Panc1 (cell line): Measurements from ENCODE around the gene VMAC. TPM values are rescaled to one million over a fixed set of nuclear protein-coding genes. Genes with fewer than 3 reads are reported as not detected.

Experiments
- ATAC-seq: fragments of 200-7000 bp; cut with Tn5 transposase; 2 replicates; pipeline ENCODE4 v1.9.1; 2020; ENCODE audit warnings: mild to moderate bottlenecking, moderate library complexity
- BruUV-seq: library from RNA; stranded (reverse); fragments of 400-500 nt; replicated peaks from 2 replicates; lab custom pipeline; 2021; lab: Mats Ljungman, UMichigan
- CTCF ChIA-PET: fragments of 300-600 bp; sonication (Branson Sonifier 250); formaldehyde crosslinking; loops from one replicate; lab custom pipeline; 2022; ENCODE audit warnings: antibody characterized with exemption; lab: Charles Lee
- POLR2A ChIA-PET: fragments of 300-600 bp; sonication (Branson Sonifier 250); formaldehyde crosslinking; loops from one replicate; lab custom pipeline; 2022; ENCODE audit warnings: antibody characterized with exemption; lab: Charles Lee
- DNase-seq: peaks from one replicate; pipeline ENCODE4 v3.0.0-alpha.2; 2010; ENCODE audit warnings: low read depth, low spot score
- H3K27ac ChIP-seq: 2 replicates; pipeline ENCODE4 v1.5.1; 2011; ENCODE audit warnings: mild to moderate bottlenecking, low read length, inconsistent platforms
- H3K27me3 ChIP-seq: fragments of 200-500 bp; sonication (Bioruptor generic); 2 replicates; pipeline ENCODE4 v1.6.0; 2014; ENCODE audit warnings: low read length, inconsistent platforms; ENCODE audit not compliant: control insufficient read depth, insufficient read depth
- H3K36me3 ChIP-seq: fragments of 200-500 bp; sonication (Bioruptor generic); 2 replicates; pipeline ENCODE4 v1.5.1; 2014; ENCODE audit warnings: inconsistent platforms, mild to moderate bottlenecking, low read length, moderate library complexity; ENCODE audit not compliant: control insufficient read depth, insufficient read depth
- H3K4me1 ChIP-seq: 2 replicates; pipeline ENCODE4 v1.5.1; 2011; ENCODE audit warnings: inconsistent platforms, mild to moderate bottlenecking, low read length, moderate library complexity; ENCODE audit not compliant: control insufficient read depth, insufficient read depth
- H3K4me3 ChIP-seq, 2 experiments: 2 replicates each; pipeline ENCODE4 v1.5.1; 2011 to 2012; ENCODE audit warnings: low read depth in 2 of 2, low read length in 2 of 2, mild to moderate bottlenecking in 2 of 2, inconsistent platforms in 1 of 2, moderate library complexity in 1 of 2
- H3K9me3 ChIP-seq: fragments of 200-500 bp; sonication (Bioruptor generic); 2 replicates; pipeline ENCODE4 v1.5.1; 2014; ENCODE audit warnings: low read depth, mild to moderate bottlenecking, inconsistent platforms, low read length, moderate library complexity; ENCODE audit not compliant: control insufficient read depth, insufficient read depth
- CTCF ChIP-seq: fragments of 450-650 bp; IDR thresholded peaks from 2 replicates; pipeline ENCODE4 v1.5.1; 2017; ENCODE audit warnings: mild to moderate bottlenecking
- POLR2AphosphoS5 ChIP-seq: IDR thresholded peaks from 2 replicates; pipeline ENCODE4 v1.6.1; 2012; ENCODE audit warnings: mild to moderate bottlenecking, low read depth, low read length, moderate library complexity
- REST ChIP-seq, 2 experiments: IDR thresholded peaks; 2 replicates each; pipeline ENCODE4 v1.6.1; 2011 to 2012; ENCODE audit warnings: low read depth in 2 of 2, control low read depth in 1 of 2, low read length in 1 of 2, mild to moderate bottlenecking in 1 of 2, moderate library complexity in 1 of 2; ENCODE audit not compliant: insufficient read depth in 1 of 2
- SIN3A ChIP-seq: IDR thresholded peaks from 2 replicates; pipeline ENCODE4 v1.6.1; 2012; ENCODE audit warnings: low read depth, mild to moderate bottlenecking, low read length, moderate library complexity, borderline replicate concordance; ENCODE audit not compliant: insufficient read depth
- TCF7L2 ChIP-seq: IDR thresholded peaks from 2 replicates; pipeline ENCODE4 v1.6.1; 2011; ENCODE audit warnings: mild to moderate bottlenecking, low read depth, low read length, inconsistent platforms
- in situ Hi-C: cut with HindIII; loops from 2 replicates; pipeline ENCODE4 v1.10.0; 2016; ENCODE audit warnings: low sequenced_read_pairs, low pct_unique_long_range_greater_than_20kb
- intact Hi-C: fragments of 100-400 bp; cut with micrococcal nuclease; formaldehyde crosslinking; loops from one replicate; pipeline ENCODE4 v1.10.0; 2022; ENCODE audit not compliant: unreplicated experiment
- total RNA-seq: library from RNA; stranded (reverse); gene quantifications from one replicate; pipeline ENCODE4 v1.2.1, GENCODE V29; 2021; ENCODE audit not compliant: unreplicated experiment

Gene VMAC
- total RNA-seq, 1 experiment from 2014 or later, result 5.2 TPM

- CTCF ChIA-PET, result no interaction called here
- no peak for ATAC-seq
Measured at GRCh38 chr19:5857203-5858081, 47.2 kb upstream of the VMAC start.

More at GRCh38 chr19:5857203-5858081, 47.2 kb upstream of the VMAC start:
- H3K27me3 ChIP-seq, result no peaks in the 10 kb centered on the region
- no peaks in the 10 kb centered on the region for H3K9me3 ChIP-seq
- intact Hi-C loops (no loop called here), in situ Hi-C loops (no loop called here)
- no peak overlapping the region for H3K4me3 ChIP-seq
- BruUV-seq, result no TSS peak
- TF ChIP-seq SIN3A (no peak), TCF7L2 (no peak), REST (IDR thresholded peaks at IDR 0.05; ENCODE audit: insufficient read depth in 1 of 2, low read depth in 2 of 2, low read length in 1 of 2) (no peak), CTCF (no peak), POLR2AphosphoS5 (no peak)
- no peaks in the 10 kb centered on the region for H3K4me1 ChIP-seq
- H3K36me3 ChIP-seq, result no peaks in the 10 kb centered on the region
- POLR2A ChIA-PET, result no interaction called here
- DNase-seq, result no peak
- no peak overlapping the region for H3K27ac ChIP-seq
